ENCODE data around the gene SCAMP5.

GRCh38 chr15:75025548-75026260, 30.3 kb downstream of the SCAMP5 start:
- TF ChIP-seq CTCF (conservative IDR thresholded peaks at IDR 0.05) (no peak), ZFX (IDR thresholded peaks at IDR 0.05) (no peak)

All from C4-2B (cell line).